H1 (cell line): ENCODE measurements around the gene MGRN1. TPM values are rescaled to one million over a fixed set of nuclear protein-coding genes. Genes with fewer than 3 reads are reported as not detected.

Experiments used
- CTCF ChIA-PET: fragments of 300-600 bp; sonication (Branson Sonifier 250); formaldehyde crosslinking; loops from one replicate; lab custom pipeline; 2021; ENCODE audit not compliant: partially characterized antibody; lab: Charles Lee
- POLR2A ChIA-PET: fragments of 300-600 bp; sonication (Branson Sonifier 250); formaldehyde crosslinking; loops from one replicate; lab custom pipeline; 2021; ENCODE audit warnings: inconsistent platforms; ENCODE audit not compliant: partially characterized antibody; lab: Charles Lee
- DNase-seq, 2 experiments: peaks; one replicate each; pipeline versions ENCODE4 v3.0.0 to v3.0.0-alpha.2; 2010 to 2022; ENCODE audit warnings: low spot score in 2 of 2, low read depth in 1 of 2, mixed read lengths in 1 of 2
- FAIRE-seq: peaks from 2 replicates; lab custom pipeline; 2011; peaks lifted over from hg19 to GRCh38; lab: Jason Lieb, UNC
- H2AFZ ChIP-seq: 2 replicates; pipeline ENCODE4 v1.8.1; 2012; ENCODE audit warnings: low read length, inconsistent platforms
- H2AK5ac ChIP-seq: 2 replicates; pipeline ENCODE4 v1.6.1; 2013; ENCODE audit warnings: low read depth, low read length
- H2BK120ac ChIP-seq: replicated peaks from 2 replicates; pipeline ENCODE3; 2013; ENCODE audit warnings: low read depth, low read length, inconsistent platforms
- H2BK12ac ChIP-seq: 2 replicates; pipeline ENCODE4 v1.6.1; 2013; ENCODE audit warnings: low read depth, low read length
- H2BK15ac ChIP-seq: 2 replicates; pipeline ENCODE4 v1.6.1; 2013; ENCODE audit warnings: low read length
- H2BK20ac ChIP-seq: 2 replicates; pipeline ENCODE4 v1.6.1; 2013; ENCODE audit warnings: low read length
- H2BK5ac ChIP-seq: 2 replicates; pipeline ENCODE4 v1.6.1; 2013; ENCODE audit warnings: low read depth, low read length
- H3K14ac ChIP-seq: 2 replicates; pipeline ENCODE4 v1.6.1; 2013; ENCODE audit warnings: inconsistent platforms; ENCODE audit not compliant: insufficient read length
- H3K18ac ChIP-seq: 2 replicates; pipeline ENCODE4 v1.6.1; 2013; ENCODE audit warnings: low read length; ENCODE audit errors: extremely low read depth
- H3K23ac ChIP-seq: 2 replicates; pipeline ENCODE4 v1.6.1; 2013; ENCODE audit warnings: inconsistent platforms; ENCODE audit not compliant: insufficient read length
- H3K23me2 ChIP-seq: 2 replicates; pipeline ENCODE4 v1.6.1; 2013; ENCODE audit warnings: low read depth, low read length
- H3K27ac ChIP-seq: 2 replicates; pipeline ENCODE4 v1.6.1; 2011; ENCODE audit warnings: low read depth, low read length, inconsistent platforms
- H3K27me3 ChIP-seq, 4 experiments: replicated peaks in 1 of 4; 1 replicate in 1 of 4; 2 replicates in 3 of 4; pipeline versions ENCODE4 v1.6.1 to v1.8.1; 2011 to 2013; ENCODE audit warnings: low read length in 3 of 4, mild to moderate bottlenecking in 3 of 4, inconsistent platforms in 2 of 4, mixed read lengths in 2 of 4, moderate library complexity in 1 of 4; ENCODE audit not compliant: control insufficient read depth in 3 of 4, insufficient read depth in 3 of 4; ENCODE audit errors: extremely low read depth in 1 of 4
- H3K36me3 ChIP-seq, 4 experiments: 2 replicates each; pipeline versions ENCODE4 v1.6.1 to v1.8.1; 2011 to 2013; ENCODE audit warnings: mild to moderate bottlenecking in 4 of 4, low read length in 3 of 4, moderate library complexity in 2 of 4, control low read depth in 1 of 4, inconsistent platforms in 1 of 4; ENCODE audit not compliant: insufficient read depth in 4 of 4, control insufficient read depth in 2 of 4
- H3K4ac ChIP-seq: replicated peaks from 2 replicates; pipeline ENCODE3; 2013; ENCODE audit warnings: low read length, low read depth, mixed read lengths, inconsistent platforms; ENCODE audit not compliant: insufficient read length
- H3K4me1 ChIP-seq, 4 experiments: replicated peaks in 1 of 4; 1 replicate in 1 of 4; 2 replicates in 3 of 4; pipeline versions ENCODE4 v1.6.1 to v1.8.1; 2011 to 2013; ENCODE audit warnings: low read length in 3 of 4, inconsistent platforms in 2 of 4, mixed read lengths in 1 of 4; ENCODE audit not compliant: insufficient read depth in 4 of 4, control insufficient read depth in 3 of 4
- H3K4me2 ChIP-seq, 2 experiments: 2 replicates each; pipeline versions ENCODE4 v1.6.1 to v1.8.1; 2011 to 2013; ENCODE audit warnings: low read depth in 2 of 2, low read length in 2 of 2, control low read depth in 1 of 2, inconsistent platforms in 1 of 2, mild to moderate bottlenecking in 1 of 2; ENCODE audit not compliant: insufficient read depth in 1 of 2
- H3K4me3 ChIP-seq, 4 experiments: fragments of 200-600, 300-600 bp in 1 of 4; sonication (generic), shearing (Covaris generic), sonication (Bioruptor Twin) in 1 of 4; 2 replicates each; pipeline versions ENCODE4 v1.5.1 to v1.8.1; 2011 to 2016; ENCODE audit warnings: low read length in 4 of 4, low read depth in 3 of 4, control low read depth in 2 of 4, inconsistent platforms in 2 of 4, mild to moderate bottlenecking in 2 of 4, mixed read lengths in 1 of 4, moderate library complexity in 1 of 4; ENCODE audit not compliant: insufficient read depth in 2 of 4; ENCODE audit errors: extremely low read depth in 1 of 4
- H3K56ac ChIP-seq: replicated peaks from 2 replicates; pipeline ENCODE3; 2013; ENCODE audit warnings: low read depth, mild to moderate bottlenecking, mixed read lengths, low read length, inconsistent platforms; ENCODE audit not compliant: insufficient read length
- H3K79me1 ChIP-seq: 2 replicates; pipeline ENCODE4 v1.6.1; 2013; ENCODE audit warnings: low read depth, low read length, control low read depth
- H3K79me2 ChIP-seq, 2 experiments: 2 replicates each; pipeline versions ENCODE4 v1.6.1 to v1.8.1; 2012 to 2013; ENCODE audit warnings: low read length in 2 of 2, mild to moderate bottlenecking in 2 of 2, inconsistent platforms in 1 of 2; ENCODE audit not compliant: insufficient read depth in 2 of 2, control insufficient read depth in 1 of 2
- H3K9ac ChIP-seq, 4 experiments: replicated peaks in 1 of 4; 1 replicate in 1 of 4; 2 replicates in 3 of 4; pipeline versions ENCODE4 v1.6.1 to v1.8.1; 2011 to 2013; ENCODE audit warnings: low read depth in 3 of 4, low read length in 3 of 4, control low read depth in 2 of 4, mild to moderate bottlenecking in 2 of 4, moderate library complexity in 2 of 4, inconsistent platforms in 1 of 4; ENCODE audit errors: extremely low read depth in 1 of 4
- H3K9me3 ChIP-seq, 2 experiments: 2 replicates each; pipeline versions ENCODE4 v1.6.1 to v1.8.1; 2012 to 2013; ENCODE audit warnings: mild to moderate bottlenecking in 2 of 2, moderate library complexity in 2 of 2, control low read depth in 1 of 2, inconsistent platforms in 1 of 2, low read depth in 1 of 2, low read length in 1 of 2, mixed read lengths in 1 of 2; ENCODE audit not compliant: insufficient read depth in 2 of 2
- H4K20me1 ChIP-seq, 2 experiments: replicated peaks in 1 of 2; 2 replicates each; pipeline versions ENCODE3 to v1.8.1; 2011 to 2013; ENCODE audit warnings: inconsistent platforms in 2 of 2, low read length in 2 of 2, mild to moderate bottlenecking in 1 of 2; ENCODE audit not compliant: insufficient read depth in 2 of 2, control insufficient read depth in 1 of 2
- H4K5ac ChIP-seq: 2 replicates; pipeline ENCODE4 v1.6.1; 2013; ENCODE audit warnings: low read length, low read depth, mixed read lengths, inconsistent platforms; ENCODE audit not compliant: insufficient read length
- H4K8ac ChIP-seq: 2 replicates; pipeline ENCODE4 v1.8.0; 2013; ENCODE audit warnings: mild to moderate bottlenecking, moderate library complexity, low read length, inconsistent platforms; ENCODE audit not compliant: insufficient read depth; ENCODE audit errors: extremely low read depth
- H4K91ac ChIP-seq: replicated peaks from 2 replicates; pipeline ENCODE3; 2013; ENCODE audit warnings: low read length, mixed read lengths, inconsistent platforms; ENCODE audit not compliant: insufficient read length
- BCL11A ChIP-seq, 2 experiments: IDR thresholded peaks; one replicate each; pipeline ENCODE4 v1.6.1; 2011; ENCODE audit warnings: low read depth in 2 of 2, low read length in 2 of 2, mild to moderate bottlenecking in 2 of 2
- CEBPB ChIP-seq: IDR thresholded peaks from 2 replicates; pipeline ENCODE4 v1.6.1; 2012; ENCODE audit warnings: low read depth, low read length
- EGR1 ChIP-seq: IDR thresholded peaks from 2 replicates; pipeline ENCODE4 v1.6.1; 2011; ENCODE audit warnings: low read depth, low read length, borderline replicate concordance
- FOSL1 ChIP-seq: IDR thresholded peaks from 2 replicates; pipeline ENCODE4 v1.6.1; 2011; ENCODE audit warnings: mild to moderate bottlenecking, low read depth, low read length, moderate library complexity; ENCODE audit not compliant: insufficient read depth
- NRF1 ChIP-seq: IDR thresholded peaks from 2 replicates; pipeline ENCODE4 v1.6.1; 2011; ENCODE audit warnings: mild to moderate bottlenecking, low read depth, low read length, improper control_type of control experiment
- RAD21 ChIP-seq, 2 experiments: IDR thresholded peaks in 1 of 2; conservative IDR thresholded peaks in 1 of 2; 2 replicates each; pipeline ENCODE4 v1.6.1; 2011; ENCODE audit warnings: low read depth in 2 of 2, low read length in 2 of 2, improper control_type of control experiment in 1 of 2, inconsistent platforms in 1 of 2, mild to moderate bottlenecking in 1 of 2, moderate library complexity in 1 of 2
- RBBP5 ChIP-seq: IDR thresholded peaks from 2 replicates; pipeline ENCODE4 v1.7.1; 2012; ENCODE audit warnings: low read depth, mild to moderate bottlenecking, inconsistent platforms, low read length, moderate library complexity, borderline replicate concordance
- RXRA ChIP-seq: IDR thresholded peaks from 2 replicates; pipeline ENCODE4 v1.6.1; 2011; ENCODE audit warnings: low read depth, mild to moderate bottlenecking, low read length, moderate library complexity; ENCODE audit not compliant: insufficient read depth
- SAP30 ChIP-seq: fragments of 300-600 bp; sonication (generic); IDR thresholded peaks from 2 replicates; pipeline ENCODE4 v1.7.1; 2012; ENCODE audit warnings: low read length, moderate library complexity, mild to moderate bottlenecking, inconsistent platforms; ENCODE audit not compliant: insufficient read depth, insufficient replicate concordance
- SUZ12 ChIP-seq: fragments of 200-600 bp; sonication (generic); IDR thresholded peaks from 2 replicates; pipeline ENCODE4 v1.6.1; 2012; ENCODE audit warnings: mild to moderate bottlenecking, inconsistent platforms, low read length, moderate library complexity, mixed read lengths
- TEAD4 ChIP-seq: IDR thresholded peaks from 2 replicates; pipeline ENCODE4 v1.6.1; 2012; ENCODE audit warnings: low read depth, low read length, inconsistent platforms, mixed read lengths
- WGBS, 2 experiments: shearing (Covaris generic) in 1 of 2; methylation state at CpG; one replicate each; pipeline versions ENCODE4 v1.1.6 to v1.1.7; 2013 to 2015; ENCODE audit warnings: low lambda C conversion rate in 2 of 2, mixed read lengths in 2 of 2, inconsistent platforms in 1 of 2, low coverage in 1 of 2, missing lambda C conversion rate in 1 of 2; ENCODE audit not compliant: insufficient replicate concordance in 2 of 2, insufficient coverage in 1 of 2, insufficient read length in 1 of 2; ENCODE audit errors: extremely low coverage in 1 of 2, missing lambda C conversion rate in 1 of 2; 5-methylcytosine and 5-hydroxymethylcytosine counted together
- polyA plus RNA-seq, 7 experiments: library from polyadenylated mRNA; depleted of rRNA in 3 of 7; stranded (reverse) in 5 of 7; unstranded in 2 of 7; fragments of >200 nt in 5 of 7; fragments of 200-250 nt in 2 of 7; gene quantifications; 1 replicate in 5 of 7; 2 replicates in 1 of 7; 4 replicates in 1 of 7; pipeline versions ENCODE4 v1.2.1 to v1.2.3, GENCODE V29; 2011 to 2013; ENCODE audit warnings: missing spikeins in 2 of 7, mixed read lengths in 2 of 7
- total RNA-seq: library from RNA; stranded (reverse); fragmentation: NEBNext Ultra II Directional; extraction: Animal tissue kit (Norgen Biotek cat#: 25700); gene quantifications from 2 replicates; pipeline ENCODE4 v1.2.1, GENCODE V29; 2021

Gene MGRN1
- total and polyA plus RNA-seq, 2 of the 8 experiments (the other 6 are each of a cell fraction or from before 2014, with no cell fraction given): 15.0 to 82.3 TPM

DNA sequence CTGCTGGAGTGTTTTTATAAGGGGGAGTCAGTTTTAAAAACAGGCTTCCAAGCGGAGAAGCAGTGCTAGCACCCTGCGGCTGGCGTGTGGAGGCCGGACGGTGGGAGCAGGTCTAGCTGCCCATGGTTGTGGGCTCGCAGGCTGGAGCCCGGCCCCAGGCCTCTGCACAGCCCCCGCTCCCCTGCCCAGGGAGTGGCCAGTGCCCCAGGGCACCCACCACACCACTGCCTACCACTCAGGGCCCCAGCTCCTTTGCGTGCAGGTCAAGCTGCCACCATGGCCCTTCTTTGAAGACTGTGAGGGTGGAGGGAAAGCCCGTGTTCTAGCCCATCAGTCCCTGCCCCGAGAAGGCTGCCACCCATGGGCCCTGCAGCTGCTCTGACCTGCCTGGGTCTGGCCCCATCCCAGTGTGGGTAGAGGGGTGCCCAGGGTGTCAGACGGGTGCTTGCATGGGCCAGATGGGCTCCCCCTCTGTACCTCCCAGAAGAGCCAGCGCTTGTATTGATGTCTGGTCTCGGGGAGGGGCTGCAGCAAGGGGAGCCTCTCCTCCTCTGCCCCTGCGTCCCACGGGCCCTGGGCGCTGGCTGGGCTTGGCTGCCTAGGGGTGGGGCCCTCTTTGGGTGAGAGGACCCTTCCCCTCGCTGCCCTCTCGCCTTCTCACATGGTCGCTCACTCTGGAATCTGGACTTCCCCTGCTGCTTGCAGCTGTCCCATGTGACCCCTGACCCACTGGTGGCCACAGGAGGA, 67.2 kb downstream of the MGRN1 start:
- DNase-seq: no peak
- Histone ChIP-seq H3K4me1 (peaks cover 0 to 7% (median 5%) of the 10 kb centered on the region in 4 experiments; a peak in 4 of 7 replicates), H3K18ac (no peak overlapping the region), H3K9me3 (no peaks in the 10 kb centered on the region), H3K56ac (no peak overlapping the region), H2BK120ac (no peak overlapping the region), H3K4me2 (peak overlapping the region in 1 of 2 experiments; percentile 68; a peak in 1 of 4 replicates), H4K8ac (peak overlapping the region; percentile 45), H2AK5ac (no peak overlapping the region), H4K91ac (no peak overlapping the region), H2BK20ac (no peak overlapping the region), H2BK5ac (no peak overlapping the region), H2AFZ (no peak overlapping the region), H4K20me1 (peaks cover 0 to 14% of the 10 kb centered on the region in 2 experiments), H3K14ac (no peak overlapping the region), H3K4me3 (no peak overlapping the region), H3K27ac (no peak overlapping the region), H2BK15ac (no peak overlapping the region), H3K9ac (no peak overlapping the region), H3K4ac (no peak overlapping the region), H3K23me2 (peaks cover 8% of the 10 kb centered on the region; the same call in 1 of the 2 replicates), H4K5ac (no peak overlapping the region), H2BK12ac (0 out of 2 replicates have a peak overlapping the region, but pooled peaks have one; percentile 14), H3K79me1 (no peaks in the 10 kb centered on the region), H3K79me2 (peaks cover 0 to 2% of the 10 kb centered on the region in 2 experiments; a peak in 1 of 4 replicates), H3K27me3 (no peaks in the 10 kb centered on the region), H3K23ac (no peak overlapping the region), H3K36me3 (peaks cover 6 to 16% (median 11%) of the 10 kb centered on the region in 4 experiments; a peak in 7 of 8 replicates)
- no peak for FAIRE-seq
- CTCF ChIA-PET: interaction anchor here (0.6 to 2.6 kb wide), 9 partner anchors 10 to 229 kb away, joined by 3 to 17 read pairs (median 4); partner anchors contain the start of gene MGRN1
- WGBS, 2 experiments: 92% methylated on average over 19 of the region's 20 CpGs; no CpG with 5 or more reads in 1 of the 2 experiments
- POLR2A ChIA-PET: interaction anchor here (1.2 to 5.4 kb wide), 8 partner anchors 12 to 112 kb away, joined by 3 to 59 read pairs (median 5); no protein-coding TSS in a partner anchor
- TF ChIP-seq RAD21 (IDR thresholded peaks at IDR 0.05 in 1 of 2, conservative IDR thresholded peaks at IDR 0.05 in 1 of 2; ENCODE audit: low read depth in 2 of 2, low read length in 2 of 2) (no peak), NRF1 (no peak), CEBPB (no peak), BCL11A (IDR thresholded peaks at IDR 0.05; ENCODE audit: low read depth in 2 of 2, low read length in 2 of 2) (no peak), SAP30 (no peak), SUZ12 (no peak), FOSL1 (no peak), RBBP5 (no peak), TEAD4 (no peak), EGR1 (no peak), RXRA (no peak)
